ENCODE measurements around the gene DBNDD1.
A peak's percentile ranks its signal among the peaks of the same experiment; 100 is the strongest.

Gene DBNDD1

GRCh38 chr16:89962754-89963498, 56.3 kb downstream of the DBNDD1 start:
- no peak for TF ChIP-seq CTCF (IDR thresholded peaks at IDR 0.05; ENCODE audit: low read depth, low read length, missing control alignments)

GRCh38 chr16:89961920-89962319, 57.3 kb downstream of the DBNDD1 start:
- H3K36me3 ChIP-seq (replicated peaks) = peaks cover 22% of the 10 kb centered on the region
- H3K27ac ChIP-seq = no peak overlapping the region
- in situ Hi-C loops (cut with HindIII; ENCODE audit: low pct_ligation_motif_present, low sequenced_read_pairs) = no loop called here
- DNase-seq = no peak
- TF ChIP-seq CTCF (IDR thresholded peaks at IDR 0.05; ENCODE audit: low read depth, low read length, missing control alignments) = no peak
- no peak overlapping the region for H3K4me3 ChIP-seq (ENCODE audit: low read depth, low read length)
- no peaks in the 10 kb centered on the region for H3K27me3 ChIP-seq (replicated peaks)

More at GRCh38 chr16:89962754-89963498, 56.3 kb downstream of the DBNDD1 start:
- H3K36me3 ChIP-seq (replicated peaks) = peaks cover 14% of the 10 kb centered on the region
- in situ Hi-C loops (cut with HindIII; ENCODE audit: low pct_ligation_motif_present, low sequenced_read_pairs) = no loop called here
- DNase-seq = no peak
- H3K27me3 ChIP-seq (replicated peaks) = no peaks in the 10 kb centered on the region
- H3K4me3 ChIP-seq (ENCODE audit: low read depth, low read length) = no peak overlapping the region
- no peak overlapping the region for H3K27ac ChIP-seq

GRCh38 chr16:89960966-89961365, 58.3 kb downstream of the DBNDD1 start:
- Histone ChIP-seq H3K36me3 (replicated peaks) (peaks cover 22% of the 10 kb centered on the region), H3K4me3 (ENCODE audit: low read depth, low read length) (no peak overlapping the region)

GRCh38 chr16:89958596-89958995, 60.7 kb downstream of the DBNDD1 start:
- no peak overlapping the region for H3K27ac ChIP-seq

More at GRCh38 chr16:89960966-89961365, 58.3 kb downstream of the DBNDD1 start:
- Histone ChIP-seq H3K27ac (no peak overlapping the region), H3K27me3 (replicated peaks) (no peaks in the 10 kb centered on the region)
- in situ Hi-C loops (cut with HindIII; ENCODE audit: low pct_ligation_motif_present, low sequenced_read_pairs) = no loop called here
- TF ChIP-seq CTCF (IDR thresholded peaks at IDR 0.05; ENCODE audit: low read depth, low read length, missing control alignments) = no peak
- DNase-seq = no peak

GRCh38 chr16:89958068-89958467, 61.2 kb downstream of the DBNDD1 start:
- H3K36me3 ChIP-seq (replicated peaks) = peaks cover 24% of the 10 kb centered on the region
- peak; percentile 35 for DNase-seq
- in situ Hi-C loops (cut with HindIII; ENCODE audit: low pct_ligation_motif_present, low sequenced_read_pairs) = no loop called here
- H3K27ac ChIP-seq = no peak overlapping the region
- H3K4me3 ChIP-seq (ENCODE audit: low read depth, low read length) = no peak overlapping the region
- TF ChIP-seq CTCF (IDR thresholded peaks at IDR 0.05; ENCODE audit: low read depth, low read length, missing control alignments) = no peak
- no peaks in the 10 kb centered on the region for H3K27me3 ChIP-seq (replicated peaks)

More at GRCh38 chr16:89958596-89958995, 60.7 kb downstream of the DBNDD1 start:
- DNase-seq = no peak
- TF ChIP-seq CTCF (IDR thresholded peaks at IDR 0.05; ENCODE audit: low read depth, low read length, missing control alignments) = no peak
- Histone ChIP-seq H3K27me3 (replicated peaks) (no peaks in the 10 kb centered on the region), H3K36me3 (replicated peaks) (peaks cover 24% of the 10 kb centered on the region), H3K4me3 (ENCODE audit: low read depth, low read length) (no peak overlapping the region)
- in situ Hi-C loops (cut with HindIII; ENCODE audit: low pct_ligation_motif_present, low sequenced_read_pairs) = no loop called here
